Tibial artery (tissue), 4 donors: ENCODE results near the gene GALE.
"Not testable (repeated sequence)": the region's sequence is repeated elsewhere in the genome, so short reads cannot be mapped to it uniquely, and the experiment has no call there.

Experiments used
- DNase-seq, 2 donors: peaks; one replicate each; pipeline ENCODE4 v3.0.0-alpha.2; 2019
- H3K27ac ChIP-seq, 2 donors: fragments of 200-600 bp; sonication (generic) in 1 of 2; 1 replicate in 1 of 2; 2 replicates in 1 of 2; pipeline ENCODE4 v1.5.1; 2018 to 2019; ENCODE audit warnings: mild to moderate bottlenecking in 1 of 2
- H3K27me3 ChIP-seq, 2 donors: fragments of 200-600 bp; sonication (generic) in 1 of 2; one replicate each; pipeline versions ENCODE4 v1.5.1 to v1.6.0; 2016 to 2019
- H3K36me3 ChIP-seq, 3 donors: fragments of 200-600 bp; sonication (generic) in 2 of 3; one replicate each; pipeline ENCODE4 v1.5.1; 2016 to 2019; ENCODE audit warnings: mild to moderate bottlenecking in 2 of 3
- H3K4me1 ChIP-seq, 4 donors: fragments of 200-600 bp; sonication (generic) in 2 of 4; 1 replicate in 3 of 4; 2 replicates in 1 of 4; pipeline ENCODE4 v1.5.1; 2016 to 2019
- H3K4me3 ChIP-seq, 2 donors: fragments of 200-600 bp; sonication (generic) in 1 of 2; 1 replicate in 1 of 2; 2 replicates in 1 of 2; pipeline ENCODE4 v1.5.1; 2018 to 2019; ENCODE audit warnings: mild to moderate bottlenecking in 2 of 2
- H3K9me3 ChIP-seq, 3 donors: fragments of 200-600 bp; sonication (generic) in 1 of 3; one replicate each; pipeline ENCODE4 v1.5.1; 2016 to 2019
- intact Hi-C: fragments of 100-400 bp; cut with DNase I; formaldehyde crosslinking; loops from one replicate; pipeline ENCODE4 v1.15.0; 2023; ENCODE audit warnings: low total_unique reads
- TF ChIP-seq, protein P1 (sequence below), 2 experiments: fragments of 200-600 bp in 1 of 2; fragments of 450-650 bp in 1 of 2; IDR thresholded peaks; one replicate each; pipeline ENCODE4 v1.5.1; 2017 to 2019; ENCODE audit warnings: antibody characterized with exemption in 2 of 2, mild to moderate bottlenecking in 1 of 2, moderate library complexity in 1 of 2

GALE gene

DNA sequence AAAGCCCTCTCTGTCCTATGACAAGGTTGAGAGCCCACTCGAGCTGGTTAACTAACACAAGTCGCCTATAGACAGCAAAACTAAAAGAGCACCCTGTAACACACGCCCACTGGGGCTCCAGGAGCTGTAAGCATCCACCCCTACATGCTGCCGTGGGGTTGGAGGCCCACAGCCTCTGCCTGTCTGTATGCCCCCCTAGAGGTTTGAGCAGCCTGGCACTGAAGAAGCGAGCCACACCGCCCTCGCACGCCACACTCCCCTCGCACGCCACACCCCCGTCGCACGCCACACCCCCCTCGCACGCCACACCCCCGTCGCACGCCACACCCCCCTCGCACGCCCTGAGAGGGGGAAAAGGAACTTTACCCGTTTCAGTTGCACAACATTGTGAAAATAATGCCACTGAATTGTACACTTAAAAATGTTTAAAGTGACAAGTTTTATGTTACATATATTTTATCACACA is 37.9 kb upstream of the GALE start:
- H3K27me3 ChIP-seq: no peaks in the 10 kb centered on the region
- H3K36me3 ChIP-seq: no peaks in the 10 kb centered on the region
- H3K27ac ChIP-seq: no peak overlapping the region
- peak overlapping the region; percentile 32 for H3K4me3 ChIP-seq
- H3K4me1 ChIP-seq: peaks cover 0 to 13% (median 8%) of the 10 kb centered on the region in 4 donors
- DNase-seq: peak; percentile 49 to 73
- TF ChIP-seq, protein P1, sequence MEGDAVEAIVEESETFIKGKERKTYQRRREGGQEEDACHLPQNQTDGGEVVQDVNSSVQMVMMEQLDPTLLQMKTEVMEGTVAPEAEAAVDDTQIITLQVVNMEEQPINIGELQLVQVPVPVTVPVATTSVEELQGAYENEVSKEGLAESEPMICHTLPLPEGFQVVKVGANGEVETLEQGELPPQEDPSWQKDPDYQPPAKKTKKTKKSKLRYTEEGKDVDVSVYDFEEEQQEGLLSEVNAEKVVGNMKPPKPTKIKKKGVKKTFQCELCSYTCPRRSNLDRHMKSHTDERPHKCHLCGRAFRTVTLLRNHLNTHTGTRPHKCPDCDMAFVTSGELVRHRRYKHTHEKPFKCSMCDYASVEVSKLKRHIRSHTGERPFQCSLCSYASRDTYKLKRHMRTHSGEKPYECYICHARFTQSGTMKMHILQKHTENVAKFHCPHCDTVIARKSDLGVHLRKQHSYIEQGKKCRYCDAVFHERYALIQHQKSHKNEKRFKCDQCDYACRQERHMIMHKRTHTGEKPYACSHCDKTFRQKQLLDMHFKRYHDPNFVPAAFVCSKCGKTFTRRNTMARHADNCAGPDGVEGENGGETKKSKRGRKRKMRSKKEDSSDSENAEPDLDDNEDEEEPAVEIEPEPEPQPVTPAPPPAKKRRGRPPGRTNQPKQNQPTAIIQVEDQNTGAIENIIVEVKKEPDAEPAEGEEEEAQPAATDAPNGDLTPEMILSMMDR (IDR thresholded peaks at IDR 0.05): no peak
- H3K9me3 ChIP-seq: no peaks in the 10 kb centered on the region
- intact Hi-C loops: no loop called here

DNA sequence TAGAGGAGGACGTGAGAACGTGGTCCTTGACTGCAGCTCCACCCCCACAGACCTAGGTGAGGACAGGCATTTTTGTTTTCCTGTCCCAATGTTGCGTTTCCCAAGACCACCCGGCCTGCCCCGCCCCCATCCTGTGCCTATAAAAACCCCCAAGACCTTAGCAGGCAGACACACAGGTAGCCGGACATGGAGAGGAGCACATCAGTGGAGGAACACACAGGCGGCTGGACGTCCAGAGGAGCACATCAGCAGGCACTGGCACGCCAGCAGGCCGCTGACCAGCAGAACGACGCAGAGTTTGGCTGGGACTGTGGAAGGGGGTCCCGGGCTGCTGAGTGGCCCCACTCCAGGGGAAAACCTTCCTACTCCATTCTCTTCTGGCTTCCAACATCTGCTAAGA is 37.4 kb upstream of the GALE start:
- Histone ChIP-seq H3K9me3 (no peaks in the 10 kb centered on the region), H3K27me3 (no peaks in the 10 kb centered on the region), H3K27ac (no peak overlapping the region), H3K36me3 (no peaks in the 10 kb centered on the region), H3K4me1 (peaks cover 0 to 13% (median 8%) of the 10 kb centered on the region in 4 donors), H3K4me3 (peak overlapping the region in 1 of 2 donors; percentile 32)
- TF ChIP-seq, protein P1 (IDR thresholded peaks at IDR 0.05): no peak
- intact Hi-C loops: no loop called here
- peak in 1 of 2 donors; percentile 65 for DNase-seq

DNA sequence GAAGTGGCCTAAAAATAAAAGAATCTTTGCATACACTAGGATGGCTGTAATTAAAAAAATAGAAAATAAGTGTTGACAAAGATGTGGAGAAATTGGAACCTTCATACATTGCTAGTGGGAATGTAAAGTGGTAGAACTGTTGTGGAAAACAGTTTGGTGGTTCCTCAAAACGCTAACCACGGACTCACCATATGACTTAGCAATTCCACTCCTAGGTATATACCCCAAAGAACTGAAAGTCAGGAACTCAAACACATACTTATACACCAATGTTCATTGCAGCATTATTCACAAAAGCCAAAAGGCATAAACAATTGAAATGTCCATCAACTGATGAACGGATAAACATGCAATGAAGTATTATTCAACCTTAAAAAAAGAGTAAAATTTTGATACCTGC is 35.5 kb upstream of the GALE start:
- no peaks in the 10 kb centered on the region for H3K9me3 ChIP-seq
- no peak overlapping the region for H3K4me3 ChIP-seq
- H3K27ac ChIP-seq: no peak overlapping the region
- intact Hi-C loops: no loop called here
- no peaks in the 10 kb centered on the region for H3K36me3 ChIP-seq
- no peak for DNase-seq
- no peaks in the 10 kb centered on the region for H3K27me3 ChIP-seq
- peaks cover 0 to 13% (median 8%) of the 10 kb centered on the region in 4 donors for H3K4me1 ChIP-seq
- TF ChIP-seq, protein P1 (IDR thresholded peaks at IDR 0.05): no peak

DNA sequence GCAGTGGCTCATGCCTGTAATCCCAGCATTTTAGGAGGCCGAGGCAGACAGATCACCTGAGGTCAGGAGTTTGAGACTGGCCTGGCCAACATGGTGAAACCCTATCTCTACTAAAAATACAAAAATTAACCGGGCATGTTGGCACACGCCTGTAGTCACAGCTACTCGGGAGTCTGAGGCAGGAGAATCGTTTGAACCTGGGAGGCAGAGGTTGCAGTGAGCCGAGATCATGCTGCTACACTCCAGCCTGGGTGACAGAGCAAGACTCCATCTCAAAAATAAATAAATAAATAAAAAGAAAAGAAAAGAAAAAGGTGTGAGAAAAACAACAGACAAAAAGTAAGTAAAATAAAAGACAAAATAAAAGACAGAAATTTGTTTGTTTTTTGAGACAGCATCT is 33.6 kb upstream of the GALE start:
- H3K27me3 ChIP-seq, DNase-seq, intact Hi-C loops, H3K9me3 ChIP-seq, H3K27ac ChIP-seq, H3K36me3 ChIP-seq, H3K4me3 ChIP-seq: not testable (repeated sequence)
- peaks cover 0 to 13% (median 8%) of the 10 kb centered on the region in 4 donors for H3K4me1 ChIP-seq

DNA sequence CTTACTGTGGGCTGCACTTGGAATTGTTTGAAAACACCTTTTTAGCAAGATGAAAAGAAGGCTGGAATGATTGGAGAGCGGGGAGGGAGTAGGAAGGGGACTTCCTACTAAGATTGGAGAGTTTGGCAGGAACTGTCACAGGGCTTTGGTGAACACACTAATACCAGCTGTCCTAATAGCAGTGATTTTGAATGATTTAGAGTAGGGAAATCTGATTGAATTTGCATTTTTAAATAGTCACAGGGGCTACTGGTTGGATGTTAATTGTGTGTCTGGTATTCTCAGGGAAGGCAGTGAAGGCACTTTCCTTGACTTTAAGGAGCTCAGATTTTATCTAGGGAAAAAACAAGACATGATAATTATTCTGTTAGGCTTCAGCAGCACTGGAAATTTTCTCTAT is 27.2 kb upstream of the GALE start:
- Histone ChIP-seq H3K4me1 (peaks cover 0 to 11% (median 9%) of the 10 kb centered on the region in 4 donors), H3K9me3 (no peaks in the 10 kb centered on the region), H3K4me3 (no peak overlapping the region), H3K27me3 (no peaks in the 10 kb centered on the region), H3K27ac (no peak overlapping the region), H3K36me3 (no peaks in the 10 kb centered on the region)
- TF ChIP-seq, protein P1 (IDR thresholded peaks at IDR 0.05): no peak
- intact Hi-C loops: no loop called here
- DNase-seq: no peak

DNA sequence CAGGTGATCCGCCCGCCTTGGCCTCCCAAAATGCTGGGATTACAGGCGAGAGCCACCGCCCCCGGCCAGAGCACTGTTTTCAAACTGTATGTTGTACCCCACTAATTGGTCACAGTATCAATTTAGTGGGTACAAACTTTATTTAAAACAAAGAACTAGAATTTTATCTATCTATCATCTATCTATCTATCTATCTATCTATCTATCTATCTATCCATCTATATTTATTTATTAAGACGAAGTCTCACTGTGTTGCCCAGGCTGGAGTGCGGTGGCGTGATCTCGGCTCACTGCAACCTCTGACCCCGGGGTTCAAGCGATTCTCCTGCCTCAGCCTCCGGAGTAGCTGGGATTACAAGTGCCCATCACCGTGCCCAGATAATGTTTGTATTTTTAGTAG is 26.0 kb upstream of the GALE start:
- H3K4me3 ChIP-seq, DNase-seq, H3K9me3 ChIP-seq, H3K27ac ChIP-seq, intact Hi-C loops, H3K36me3 ChIP-seq, H3K27me3 ChIP-seq: not testable (repeated sequence)
- peaks cover 0 to 11% (median 9%) of the 10 kb centered on the region in 4 donors for H3K4me1 ChIP-seq
